ENCODE data around the gene ZNF581.

Gene ZNF581

GRCh38 chr19:55638864-55639359 is 4.5 kb upstream of the ZNF581 start:
- peak; percentile 45 for DNase-seq (ENCODE audit: low read depth)
- H3K4me3 ChIP-seq (ENCODE audit: low read length): no peak overlapping the region
- peak; percentile 64 for TF ChIP-seq CTCF (IDR thresholded peaks at IDR 0.05; ENCODE audit: insufficient read depth, low read depth, low read length, missing control alignments)

- DNase-seq (ENCODE audit: low read depth): peak; percentile 81
- TF ChIP-seq CTCF (IDR thresholded peaks at IDR 0.05; ENCODE audit: insufficient read depth, low read depth, low read length, missing control alignments): peak; percentile 36
- H3K4me3 ChIP-seq (ENCODE audit: low read length): peak overlapping the region; percentile 80
Measured at GRCh38 chr19:55640043-55640576, 3.3 kb upstream of the ZNF581 start.

- H3K4me3 ChIP-seq (ENCODE audit: low read length): peak within 1 kb of the TSS; percentile 80
- no peak for TF ChIP-seq CTCF (IDR thresholded peaks at IDR 0.05; ENCODE audit: insufficient read depth, low read depth, low read length, missing control alignments)
- peak; percentile 59 for DNase-seq (ENCODE audit: low read depth)
Measured at GRCh38 chr19:55640577-55641425, 2.6 kb upstream of the ZNF581 start, which contains the start of gene ZNF580. Gene ZNF580, plus strand, starts transcription at chr19:55641002. Its CDS starts 1,507 bp downstream, at chr19:55642509.

GRCh38 chr19:55641426-55642152 is 1.9 kb upstream of the ZNF581 start:
- peak; percentile 26 for DNase-seq (ENCODE audit: low read depth)
- no peak for TF ChIP-seq CTCF (IDR thresholded peaks at IDR 0.05; ENCODE audit: insufficient read depth, low read depth, low read length, missing control alignments)
- H3K4me3 ChIP-seq (ENCODE audit: low read length): peak overlapping the region; percentile 80

GRCh38 chr19:55642153-55643002 is 1.1 kb upstream of the ZNF581 start:
- DNase-seq (ENCODE audit: low read depth): peak; percentile 27
- peak overlapping the region; percentile 80 for H3K4me3 ChIP-seq (ENCODE audit: low read length)
- no peak for TF ChIP-seq CTCF (IDR thresholded peaks at IDR 0.05; ENCODE audit: insufficient read depth, low read depth, low read length, missing control alignments)

GRCh38 chr19:55643887-55644176 is 383 bp downstream of the ZNF581 start:
- peak overlapping the region; percentile 80 for H3K4me3 ChIP-seq (ENCODE audit: low read length)
- DNase-seq (ENCODE audit: low read depth): no peak
- no peak for TF ChIP-seq CTCF (IDR thresholded peaks at IDR 0.05; ENCODE audit: insufficient read depth, low read depth, low read length, missing control alignments)
